Activated naive CD4-positive, alpha-beta T cell treated with anti-CD3 and anti-CD28 coated beads, Interleukin-2, amount 10 ng/mL, durations not matched to agents 7 days and 5 days (primary cell): ENCODE results near the gene TRIM44.

ENCODE experiments used
- CTCF ChIA-PET: fragments of 350-600 bp; sonication (Branson Sonifier 250); formaldehyde crosslinking; loops from one replicate; lab custom pipeline; 2021; ENCODE audit warnings: antibody characterized with exemption; lab: Charles Lee
- DNase-seq: peaks from one replicate; pipeline ENCODE4 v3.0.0-alpha.2; 2020
- H3K27ac Mint-ChIP-seq: one replicate; pipeline ENCODE4 v1.8.0; 2021; ENCODE audit warnings: mild to moderate bottlenecking, moderate library complexity, mixed read lengths
- H3K27me3 Mint-ChIP-seq: one replicate; pipeline ENCODE4 v1.8.0; 2021; ENCODE audit warnings: mild to moderate bottlenecking, mixed read lengths
- H3K36me3 Mint-ChIP-seq: one replicate; pipeline ENCODE4 v1.8.0; 2021; ENCODE audit warnings: mixed read lengths
- H3K4me1 Mint-ChIP-seq: one replicate; pipeline ENCODE4 v1.8.0; 2021; ENCODE audit warnings: mixed read lengths
- H3K4me3 Mint-ChIP-seq: one replicate; pipeline ENCODE4 v1.8.0; 2021; ENCODE audit warnings: mild to moderate bottlenecking, moderate library complexity, mixed read lengths
- H3K9me3 Mint-ChIP-seq: one replicate; pipeline ENCODE4 v1.8.0; 2021; ENCODE audit warnings: mixed read lengths

The TRIM44 gene

GRCh38 chr11:35671396-35672127 is 9.0 kb downstream of the TRIM44 start:
- H3K4me3 Mint-ChIP-seq = no peak overlapping the region
- no peak for DNase-seq
- no peak overlapping the region for H3K27ac Mint-ChIP-seq
- H3K27me3 Mint-ChIP-seq = no peaks in the 10 kb centered on the region
- peaks cover 12% of the 10 kb centered on the region for H3K9me3 Mint-ChIP-seq
- CTCF ChIA-PET = no interaction called here
- H3K36me3 Mint-ChIP-seq = peaks cover 23% of the 10 kb centered on the region
- peaks cover 12% of the 10 kb centered on the region for H3K4me1 Mint-ChIP-seq

DNA sequence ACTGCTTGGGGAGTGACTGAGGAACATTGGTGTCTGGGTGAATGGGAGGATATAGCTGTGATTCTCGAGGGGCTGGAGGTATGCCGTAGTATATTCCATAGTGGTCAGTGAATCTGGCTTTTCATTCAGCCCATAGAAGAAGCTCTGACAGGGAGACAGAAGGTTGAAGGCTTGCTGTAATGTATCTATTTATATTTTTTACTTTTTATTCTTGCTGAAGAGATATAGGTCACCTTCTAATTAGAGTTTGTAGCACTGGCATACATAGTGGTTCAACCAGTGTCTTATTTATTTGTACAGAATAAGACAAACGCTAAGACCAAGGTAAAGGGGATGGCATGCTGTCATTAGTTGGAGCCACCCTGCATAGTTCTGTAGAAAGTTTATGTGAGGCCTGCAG is 10.0 kb downstream of the TRIM44 start:
- peaks cover 12% of the 10 kb centered on the region for H3K4me1 Mint-ChIP-seq
- no peak overlapping the region for H3K27ac Mint-ChIP-seq
- no peaks in the 10 kb centered on the region for H3K27me3 Mint-ChIP-seq
- H3K4me3 Mint-ChIP-seq = no peak overlapping the region
- peaks cover 9% of the 10 kb centered on the region for H3K9me3 Mint-ChIP-seq
- no peak for DNase-seq
- CTCF ChIA-PET = no interaction called here
- peaks cover 20% of the 10 kb centered on the region for H3K36me3 Mint-ChIP-seq

DNA sequence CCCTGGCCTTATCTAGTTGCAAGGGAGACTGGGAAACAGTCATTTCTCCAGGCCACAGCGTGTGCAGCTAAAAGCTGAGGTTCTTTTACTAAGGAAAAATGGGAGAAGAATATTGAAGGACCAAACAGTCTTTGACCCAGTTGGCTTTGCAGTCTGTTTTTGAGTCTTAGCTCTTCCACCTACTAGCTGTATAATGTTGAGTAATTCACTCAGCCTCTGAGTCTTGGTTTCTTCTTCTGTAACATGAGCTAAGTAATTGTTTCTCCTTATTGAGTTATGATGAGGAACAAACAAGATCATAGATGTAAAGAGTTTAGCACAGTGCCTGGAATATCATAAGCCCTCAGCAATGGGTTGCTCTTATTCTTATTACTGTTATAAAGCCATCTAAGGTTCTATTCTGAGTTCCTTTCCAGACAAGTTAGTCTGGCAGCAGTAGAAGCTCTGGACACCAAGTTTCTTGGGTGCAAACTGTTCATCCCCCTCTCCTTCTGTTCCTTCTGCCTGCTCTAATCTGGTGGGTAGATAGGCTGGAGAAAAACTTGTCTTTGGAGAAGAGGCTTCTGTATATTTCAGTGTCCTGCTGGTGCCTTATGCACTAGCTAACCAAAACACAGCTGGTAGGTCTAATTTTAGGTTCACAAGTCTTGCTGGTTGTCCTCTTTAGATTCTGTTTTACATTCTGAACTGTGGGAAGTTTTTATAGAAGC is 13.5 kb downstream of the TRIM44 start:
- H3K9me3 Mint-ChIP-seq = no peaks in the 10 kb centered on the region
- DNase-seq = no peak
- peaks cover 5% of the 10 kb centered on the region for H3K36me3 Mint-ChIP-seq
- CTCF ChIA-PET = no interaction called here
- H3K4me1 Mint-ChIP-seq = peaks cover 7% of the 10 kb centered on the region
- H3K4me3 Mint-ChIP-seq = no peak overlapping the region
- no peak overlapping the region for H3K27ac Mint-ChIP-seq
- no peaks in the 10 kb centered on the region for H3K27me3 Mint-ChIP-seq

DNA sequence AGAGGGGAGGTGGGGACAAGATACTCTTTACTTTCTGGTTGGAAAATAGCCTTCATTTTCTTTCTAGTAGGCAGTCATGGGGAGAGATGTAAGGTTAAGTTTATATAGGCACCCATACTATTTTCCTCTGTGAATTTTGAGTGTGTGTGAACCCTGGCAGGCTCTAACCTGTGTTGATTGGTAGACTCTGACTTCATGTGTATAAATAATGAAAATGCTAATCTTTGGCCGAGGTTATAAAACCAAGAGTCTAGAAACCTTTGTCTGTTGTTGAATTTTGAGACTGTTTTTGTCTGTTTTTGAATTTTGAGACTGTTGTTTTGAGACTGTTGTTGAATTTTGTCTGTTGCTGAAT is 14.0 kb downstream of the TRIM44 start:
- Mint-ChIP-seq H3K36me3 (peaks cover 3% of the 10 kb centered on the region), H3K9me3 (no peaks in the 10 kb centered on the region), H3K4me3 (no peak overlapping the region), H3K4me1 (peaks cover 13% of the 10 kb centered on the region), H3K27me3 (no peaks in the 10 kb centered on the region), H3K27ac (no peak overlapping the region)
- DNase-seq = no peak
- CTCF ChIA-PET = no interaction called here

DNA sequence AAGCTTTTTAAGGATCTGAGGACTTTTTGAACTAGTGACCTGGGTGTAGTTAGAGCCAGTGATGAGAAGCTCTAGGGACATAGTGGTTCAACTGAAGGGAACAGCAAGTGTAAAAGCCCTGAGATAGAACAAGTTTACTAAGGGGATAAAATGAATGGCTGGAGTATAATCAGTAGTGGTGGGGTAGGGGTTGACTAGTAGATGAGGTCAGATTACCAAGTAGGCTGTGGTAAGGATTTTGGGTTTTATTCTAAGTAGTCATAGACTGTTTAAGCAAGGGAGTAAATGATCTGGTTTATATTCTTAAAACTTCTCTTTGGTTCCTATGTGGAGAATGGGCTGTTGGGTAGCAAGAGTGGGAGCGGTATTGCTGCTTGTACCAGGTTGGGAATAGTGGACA is 15.3 kb downstream of the TRIM44 start:
- H3K36me3 Mint-ChIP-seq = peaks cover 6% of the 10 kb centered on the region
- H3K9me3 Mint-ChIP-seq = no peaks in the 10 kb centered on the region
- no peak for DNase-seq
- H3K4me3 Mint-ChIP-seq = no peak overlapping the region
- no peak overlapping the region for H3K27ac Mint-ChIP-seq
- no peaks in the 10 kb centered on the region for H3K27me3 Mint-ChIP-seq
- CTCF ChIA-PET = no interaction called here
- peaks cover 12% of the 10 kb centered on the region for H3K4me1 Mint-ChIP-seq

GRCh38 chr11:35678471-35678870 is 15.9 kb downstream of the TRIM44 start:
- no peak for DNase-seq
- Mint-ChIP-seq H3K4me1 (peaks cover 12% of the 10 kb centered on the region), H3K36me3 (peaks cover 4% of the 10 kb centered on the region), H3K4me3 (no peak overlapping the region), H3K9me3 (no peaks in the 10 kb centered on the region), H3K27ac (no peak overlapping the region), H3K27me3 (no peaks in the 10 kb centered on the region)
- CTCF ChIA-PET = no interaction called here

DNA sequence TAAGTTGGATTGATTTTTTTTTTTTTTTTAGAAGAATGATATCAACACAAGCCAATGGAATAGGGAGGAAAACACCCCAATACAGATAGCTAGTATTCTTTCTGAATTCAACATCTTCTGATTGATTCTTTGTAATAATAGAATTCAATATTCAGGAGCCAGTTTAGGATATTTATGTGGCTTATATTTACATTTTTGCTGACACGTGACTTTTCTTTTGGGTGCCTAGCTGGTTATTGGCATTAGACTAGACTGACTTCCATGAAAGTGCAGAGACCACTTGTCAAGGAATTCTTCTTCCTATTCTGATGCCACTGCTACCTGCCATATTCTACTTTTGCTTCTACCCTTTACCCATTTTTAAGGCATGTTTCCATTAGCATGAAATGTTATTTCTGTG is 16.4 kb downstream of the TRIM44 start:
- Mint-ChIP-seq H3K36me3 (peaks cover 4% of the 10 kb centered on the region), H3K4me1 (peaks cover 12% of the 10 kb centered on the region), H3K27me3 (no peaks in the 10 kb centered on the region), H3K9me3 (no peaks in the 10 kb centered on the region), H3K27ac (no peak overlapping the region), H3K4me3 (no peak overlapping the region)
- DNase-seq = no peak
- CTCF ChIA-PET = no interaction called here

- H3K27ac Mint-ChIP-seq = no peak overlapping the region
- no peak for DNase-seq
- peaks cover 12% of the 10 kb centered on the region for H3K4me1 Mint-ChIP-seq
- H3K36me3 Mint-ChIP-seq = peaks cover 10% of the 10 kb centered on the region
- H3K9me3 Mint-ChIP-seq = no peaks in the 10 kb centered on the region
- H3K4me3 Mint-ChIP-seq = no peak overlapping the region
- H3K27me3 Mint-ChIP-seq = no peaks in the 10 kb centered on the region
- CTCF ChIA-PET = no interaction called here
Measured at GRCh38 chr11:35680506-35680905, 17.9 kb downstream of the TRIM44 start.

DNA sequence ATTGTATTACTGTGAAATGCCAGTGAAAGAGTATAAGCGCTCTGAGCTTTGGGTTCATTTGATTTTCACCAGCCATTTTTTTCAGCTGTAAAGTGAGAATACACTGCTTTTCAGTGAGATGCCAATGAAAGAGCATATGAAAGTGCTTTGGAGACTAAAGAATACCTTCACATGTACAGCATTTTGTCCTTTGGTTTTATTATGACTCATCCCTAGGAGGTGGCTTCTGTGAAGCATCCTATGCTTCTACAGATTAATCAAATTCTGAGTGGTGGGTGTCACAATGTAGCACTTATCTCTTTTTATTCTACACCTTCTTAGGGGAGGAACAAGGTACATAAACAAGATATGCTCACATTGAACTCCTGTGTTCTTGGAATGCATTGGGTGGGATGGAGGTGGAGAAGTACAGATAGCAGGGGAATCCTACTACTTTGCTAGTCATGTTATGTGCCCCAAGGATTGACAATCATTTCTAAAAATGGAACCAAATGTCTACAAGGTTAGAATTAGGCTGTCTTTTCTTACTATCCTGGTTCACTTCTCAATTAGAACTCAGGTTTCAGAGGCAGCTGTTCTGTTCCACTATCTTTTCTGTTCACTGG is 18.7 kb downstream of the TRIM44 start:
- Mint-ChIP-seq H3K36me3 (peaks cover 10% of the 10 kb centered on the region), H3K9me3 (no peaks in the 10 kb centered on the region), H3K4me1 (peaks cover 12% of the 10 kb centered on the region), H3K27me3 (no peaks in the 10 kb centered on the region), H3K4me3 (no peak overlapping the region), H3K27ac (no peak overlapping the region)
- DNase-seq = no peak
- CTCF ChIA-PET = interaction anchor here (0.8 kb wide), 1 partner anchor 140 kb away, joined by 3 read pairs; no protein-coding TSS in a partner anchor

- Mint-ChIP-seq H3K27ac (no peak overlapping the region), H3K27me3 (no peaks in the 10 kb centered on the region), H3K36me3 (peaks cover 21% of the 10 kb centered on the region), H3K9me3 (no peaks in the 10 kb centered on the region), H3K4me3 (no peak overlapping the region), H3K4me1 (peaks cover 12% of the 10 kb centered on the region)
- CTCF ChIA-PET = interaction anchor here (0.6 to 0.8 kb wide), 3 partner anchors 135 to 210 kb away, joined by 3 read pairs; no protein-coding TSS in a partner anchor
- DNase-seq = no peak
Measured at GRCh38 chr11:35682230-35683173, 19.9 kb downstream of the TRIM44 start.

- peaks cover 25% of the 10 kb centered on the region for H3K36me3 Mint-ChIP-seq
- no peak overlapping the region for H3K27ac Mint-ChIP-seq
- CTCF ChIA-PET = no interaction called here
- H3K9me3 Mint-ChIP-seq = no peaks in the 10 kb centered on the region
- H3K4me1 Mint-ChIP-seq = peaks cover 8% of the 10 kb centered on the region
- H3K27me3 Mint-ChIP-seq = no peaks in the 10 kb centered on the region
- no peak overlapping the region for H3K4me3 Mint-ChIP-seq
- no peak for DNase-seq
Measured at GRCh38 chr11:35683728-35684339, 21.3 kb downstream of the TRIM44 start.

DNA sequence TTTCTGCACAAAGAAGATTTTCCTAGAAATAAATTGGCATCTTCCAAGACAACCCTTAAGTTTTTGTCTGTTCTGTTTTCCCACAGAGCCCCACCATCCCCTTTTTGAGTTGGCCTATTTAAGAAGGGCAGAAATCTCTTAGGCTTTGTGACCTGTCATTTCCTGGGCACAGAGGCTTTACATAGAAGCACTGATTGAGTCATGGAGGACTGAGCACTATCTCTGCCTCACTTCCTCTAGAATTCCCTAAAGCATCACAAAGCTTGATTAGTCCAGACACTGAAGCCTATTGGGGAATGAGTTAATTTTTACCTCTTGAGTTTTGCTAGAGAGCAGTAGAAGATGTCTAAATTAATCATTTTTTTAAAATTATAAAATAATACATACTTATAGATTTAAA is 25.4 kb downstream of the TRIM44 start:
- Mint-ChIP-seq H3K4me1 (no peaks in the 10 kb centered on the region), H3K36me3 (peaks cover 28% of the 10 kb centered on the region), H3K4me3 (no peak overlapping the region), H3K9me3 (no peaks in the 10 kb centered on the region), H3K27me3 (no peaks in the 10 kb centered on the region), H3K27ac (no peak overlapping the region)
- CTCF ChIA-PET = no interaction called here
- DNase-seq = no peak

DNA sequence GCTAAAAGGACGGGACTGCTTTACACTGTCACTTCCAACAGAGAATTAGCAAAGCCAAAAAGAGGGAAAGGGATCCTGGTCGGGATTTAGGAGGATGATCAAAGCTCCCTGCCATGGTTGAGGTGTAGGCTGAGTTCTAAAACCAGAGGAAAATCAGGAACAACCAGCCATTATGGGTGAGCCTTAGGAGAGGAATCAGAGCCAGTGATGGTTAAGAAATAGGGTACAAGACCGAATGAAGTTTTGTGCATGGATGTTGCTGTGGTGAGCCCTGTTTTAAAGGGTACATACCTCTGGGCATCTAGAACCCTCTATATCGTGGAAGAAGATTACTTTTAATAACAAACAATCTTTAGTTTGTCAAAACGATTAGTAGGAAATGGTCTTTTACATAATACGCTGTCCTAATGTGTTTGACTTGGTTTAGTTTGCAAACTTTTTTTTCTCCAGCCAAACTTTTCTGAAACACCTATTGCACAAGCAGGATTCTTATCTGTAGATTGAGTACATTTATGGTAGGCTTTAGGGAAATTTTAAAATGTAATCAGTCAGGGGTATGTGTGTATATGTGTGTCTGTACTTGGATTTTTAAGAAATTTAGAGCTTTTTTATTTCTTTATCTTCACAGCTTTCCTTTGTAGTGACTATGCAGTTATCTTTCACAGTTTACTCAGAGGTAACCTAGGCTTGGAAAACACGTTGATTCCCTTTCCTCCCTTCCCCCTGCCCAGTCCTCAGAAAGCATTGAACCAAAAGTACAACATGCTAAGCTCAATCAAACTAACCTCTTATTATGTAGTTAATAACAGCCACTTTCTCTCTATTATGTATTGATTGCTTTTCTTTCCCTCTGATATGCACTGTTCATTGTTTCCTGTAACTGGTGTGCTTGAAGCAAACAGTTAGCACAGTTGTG is 26.8 kb downstream of the TRIM44 start:
- H3K9me3 Mint-ChIP-seq = no peaks in the 10 kb centered on the region
- H3K27ac Mint-ChIP-seq = no peak overlapping the region
- CTCF ChIA-PET = interaction anchor here (0.7 kb wide), 1 partner anchor 404 kb away, joined by 3 read pairs; no protein-coding TSS in a partner anchor
- no peaks in the 10 kb centered on the region for H3K27me3 Mint-ChIP-seq
- H3K4me1 Mint-ChIP-seq = no peaks in the 10 kb centered on the region
- peaks cover 34% of the 10 kb centered on the region for H3K36me3 Mint-ChIP-seq
- H3K4me3 Mint-ChIP-seq = no peak overlapping the region
- no peak for DNase-seq
